Measurements from ENCODE around the gene ANXA3. TPM values are rescaled to one million over a fixed set of nuclear protein-coding genes. Genes with fewer than 3 reads are reported as not detected.

The ANXA3 gene
- total RNA-seq, 4 donors from 2014 or later = 13.5 to 34.3 (median 21.2) TPM

GRCh38 chr4:78553529-78554060 lies 2.0 kb downstream of the ANXA3 start:
- no peak for DNase-seq (ENCODE audit: low spot score in 2 of 2)
- no peak overlapping the region for H3K4me3 ChIP-seq (ENCODE audit: low read depth, poor library complexity, severe bottlenecking)
- TF ChIP-seq POLR2A (IDR thresholded peaks at IDR 0.05) (no peak), CTCF (IDR thresholded peaks at IDR 0.05) (no peak)
- intact Hi-C loops (cut with DNase I; ENCODE audit: low total_unique reads) = no loop called here

GRCh38 chr4:78556665-78557064 lies 5.1 kb downstream of the ANXA3 start:
- intact Hi-C loops (cut with DNase I; ENCODE audit: low total_unique reads) = no loop called here
- WGBS, 2 donors = 50 to 70% methylated on average over 4 of the region's 4 CpGs
- TF ChIP-seq CTCF (IDR thresholded peaks at IDR 0.05) = no peak
- no peak for TF ChIP-seq POLR2A (IDR thresholded peaks at IDR 0.05)
- DNase-seq (ENCODE audit: low spot score in 2 of 2) = no peak
- no peak overlapping the region for H3K4me3 ChIP-seq (ENCODE audit: low read depth, poor library complexity, severe bottlenecking)

- H3K4me3 ChIP-seq (ENCODE audit: low read depth, poor library complexity, severe bottlenecking) = no peak overlapping the region
- TF ChIP-seq POLR2A (IDR thresholded peaks at IDR 0.05) (no peak), CTCF (IDR thresholded peaks at IDR 0.05) (no peak)
- WGBS, 2 donors = 74 to 76% methylated on average over 2 of the region's 2 CpGs
- intact Hi-C loops (cut with DNase I; ENCODE audit: low total_unique reads) = no loop called here
- DNase-seq (ENCODE audit: low spot score in 2 of 2) = no peak
These were observed 6.3 kb downstream of the ANXA3 start for GRCh38 chr4:78557841-78558240.

- no peak overlapping the region for H3K4me3 ChIP-seq (ENCODE audit: low read depth, poor library complexity, severe bottlenecking)
- WGBS, 2 donors = 81 to 90% methylated on average over 1 of the region's 1 CpG
- DNase-seq (ENCODE audit: low spot score in 2 of 2) = no peak
- intact Hi-C loops (cut with DNase I; ENCODE audit: low total_unique reads) = no loop called here
- TF ChIP-seq POLR2A (IDR thresholded peaks at IDR 0.05) (no peak), CTCF (IDR thresholded peaks at IDR 0.05) (no peak)
These were observed 6.8 kb downstream of the ANXA3 start for GRCh38 chr4:78558410-78558809.

GRCh38 chr4:78560296-78560963 lies 8.9 kb downstream of the ANXA3 start:
- no peak overlapping the region for H3K4me3 ChIP-seq (ENCODE audit: low read depth, poor library complexity, severe bottlenecking)
- DNase-seq (ENCODE audit: low spot score in 2 of 2) = no peak
- intact Hi-C loops (cut with DNase I; ENCODE audit: low total_unique reads) = no loop called here
- 86 to 91% methylated on average over 2 of the region's 2 CpGs for WGBS, 2 donors
- TF ChIP-seq POLR2A (IDR thresholded peaks at IDR 0.05) (no peak), CTCF (IDR thresholded peaks at IDR 0.05) (no peak)

- TF ChIP-seq POLR2A (IDR thresholded peaks at IDR 0.05) (no peak), CTCF (IDR thresholded peaks at IDR 0.05) (no peak)
- intact Hi-C loops (cut with DNase I; ENCODE audit: low total_unique reads) = no loop called here
- no peak for DNase-seq (ENCODE audit: low spot score in 2 of 2)
- no peak overlapping the region for H3K4me3 ChIP-seq (ENCODE audit: low read depth, poor library complexity, severe bottlenecking)
These were observed 10.1 kb downstream of the ANXA3 start for GRCh38 chr4:78561677-78562076.
